Pancreas (tissue), 10 donors: ENCODE data around the gene CNR2. TPM values are rescaled to one million over a fixed set of nuclear protein-coding genes. Genes with fewer than 3 reads are reported as not detected.
A peak's percentile ranks its signal among the peaks of the same experiment; 100 is the strongest.
"Not testable (repeated sequence)": the region's sequence is repeated elsewhere in the genome, so short reads cannot be mapped to it uniquely, and the experiment has no call there.

Experiments
- ATAC-seq, 4 donors: fragments of 200-7000 bp; cut with Tn5 transposase; one replicate each; pipeline versions ENCODE4 v1.8.0 to v1.9.1; 2020; ENCODE audit warnings: mild to moderate bottlenecking in 4 of 4, moderate library complexity in 4 of 4
- DNase-seq, 6 donors: peaks; one replicate each; pipeline ENCODE4 v3.0.0-alpha.2; 2020
- FAIRE-seq: peaks from 2 replicates; lab custom pipeline; 2012; peaks lifted over from hg19 to GRCh38; lab: Jason Lieb, UNC
- H3K27ac ChIP-seq, 4 donors: fragments of 200-600 bp; sonication (generic); 1 replicate in 3 of 4; 2 replicates in 1 of 4; pipeline versions ENCODE4 v1.5.0 to v1.8.0; 2020
- H3K27me3 ChIP-seq, 4 donors: fragments of 200-600 bp; one replicate each; pipeline ENCODE4 v1.8.0; 2021
- H3K36me3 ChIP-seq, 3 donors: fragments of 200-600 bp; sonication (generic) in 1 of 3; one replicate each; pipeline versions ENCODE4 v1.5.0 to v1.8.0; 2020 to 2021
- H3K4me1 ChIP-seq, 3 donors: fragments of 200-600 bp; one replicate each; pipeline ENCODE4 v1.8.0; 2021
- H3K4me3 ChIP-seq, 4 donors: fragments of 200-600 bp; sonication (generic) in 2 of 4; one replicate each; pipeline versions ENCODE4 v1.5.0 to v1.8.0; 2020 to 2021
- H3K9me3 ChIP-seq, 4 donors: fragments of 200-600 bp; one replicate each; pipeline ENCODE4 v1.8.0; 2021
- CTCF ChIP-seq, 4 donors: fragments of 200-600 bp; sonication (generic) in 3 of 4; IDR thresholded peaks; one replicate each; pipeline versions ENCODE4 v1.5.0 to v1.8.0; 2021; ENCODE audit warnings: antibody characterized with exemption in 4 of 4
- WGBS, 2 donors: extraction: QIAGEN DNeasy Blood & Tissue Kit; methylation state at CpG; one replicate each; pipeline ENCODE4 v1.1.7; 2013; 5-methylcytosine and 5-hydroxymethylcytosine counted together
- intact Hi-C, 3 donors: fragments of 100-400 bp; cut with DNase I; formaldehyde crosslinking; loops; one replicate each; pipeline versions ENCODE4 v1.11.1 to v1.14.2; 2022
- polyA plus RNA-seq, 2 donors: library from polyadenylated mRNA; stranded (reverse); fragments of 200-250 nt; gene quantifications; one replicate each; pipeline ENCODE4 v1.2.3, GENCODE V29; 2013
- total RNA-seq, 6 donors: library from RNA; stranded (reverse); fragmentation: NEBNext Ultra II Directional in 4 of 6; extraction: Animal tissue kit (Norgen Biotek cat#: 25700) in 4 of 6; gene quantifications; one replicate each; pipeline versions ENCODE4 v1.2.1 to v1.2.4, GENCODE V29; 2021 to 2023
- donor health status: healthy with polysubstance abuse.
- donor health status: DM: no; HTN: no; CAD: no; lungs with moderate emphysema.
- donor health status: DM: no; HTN: no; CAD: no.
- donor health status: control.
- donor health status: control.
- donor health status: Bipolar disorder and iron deficiency.
- donor health status: DM: yes; HTN: yes; CAD: no.
- donor health status: DM: no; HTN: no; CAD: no.
- donor health status: DM: no; HTN: no; CAD: no.
- donor health status: DM: yes; HTN: yes; CAD: no.

The CNR2 gene
- total and polyA plus RNA-seq, 8 donors, result not detected

- FAIRE-seq, result no peak
- peaks cover 0 to 10% (median 0%) of the 10 kb centered on the region in 3 donors for H3K36me3 ChIP-seq
- peak overlapping the region in 2 of 4 donors; percentile 31 to 66 for H3K27ac ChIP-seq
- peaks cover 0 to 8% (median 0%) of the 10 kb centered on the region in 3 donors for H3K4me1 ChIP-seq
- peak overlapping the region; percentile 75 to 98 (median 87) for H3K4me3 ChIP-seq
- no peaks in the 10 kb centered on the region for H3K9me3 ChIP-seq
- no peak for DNase-seq
- WGBS, 2 donors, result 1 to 2% methylated on average over 15 to 17 of the region's 17 CpGs
- ATAC-seq, result peak in 2 of 4 donors; percentile 20 to 36
- no peaks in the 10 kb centered on the region for H3K27me3 ChIP-seq
- intact Hi-C loops, result loop anchor here in 1 of 3 donors (10.0 kb wide), 1 partner anchor 93 kb away; the partner anchor contains the start of gene PITHD1
- TF ChIP-seq CTCF (IDR thresholded peaks at IDR 0.05), result no peak
Observed at GRCh38 chr1:23867542-23867894, 45.6 kb downstream of the CNR2 start.

GRCh38 chr1:23865543-23865930, 47.6 kb downstream of the CNR2 start:
- intact Hi-C loops, result loop anchor here in 1 of 3 donors (10.0 kb wide), 1 partner anchor 91 kb away; the partner anchor contains the start of gene PITHD1
- WGBS, 2 donors, result 92 to 94% methylated on average over 4 of the region's 4 CpGs
- Histone ChIP-seq H3K27ac (no peak overlapping the region), H3K27me3 (no peaks in the 10 kb centered on the region), H3K9me3 (no peaks in the 10 kb centered on the region), H3K4me1 (peaks cover 0 to 8% (median 0%) of the 10 kb centered on the region in 3 donors), H3K4me3 (no peak overlapping the region), H3K36me3 (peaks cover 0 to 20% (median 0%) of the 10 kb centered on the region in 3 donors)
- DNase-seq, result peak in 1 of 6 donors; percentile 38
- no peak for TF ChIP-seq CTCF (IDR thresholded peaks at IDR 0.05)
- no peak for ATAC-seq
- FAIRE-seq, result no peak

GRCh38 chr1:23864801-23865542, 48.2 kb downstream of the CNR2 start:
- no peaks in the 10 kb centered on the region for H3K9me3 ChIP-seq
- 93% methylated on average over 13 of the region's 13 CpGs for WGBS, 2 donors
- intact Hi-C loops, result loop anchor here in 1 of 3 donors (10.0 kb wide), 1 partner anchor 90 kb away; the partner anchor contains the start of gene PITHD1
- ATAC-seq, result no peak
- no peak for FAIRE-seq
- no peaks in the 10 kb centered on the region for H3K27me3 ChIP-seq
- H3K36me3 ChIP-seq, result peaks cover 0 to 20% (median 0%) of the 10 kb centered on the region in 3 donors
- peaks cover 0 to 8% (median 0%) of the 10 kb centered on the region in 3 donors for H3K4me1 ChIP-seq
- H3K27ac ChIP-seq, result no peak overlapping the region
- H3K4me3 ChIP-seq, result no peak overlapping the region
- DNase-seq, result no peak
- no peak for TF ChIP-seq CTCF (IDR thresholded peaks at IDR 0.05)

GRCh38 chr1:23862640-23863039, 50.5 kb downstream of the CNR2 start:
- Histone ChIP-seq H3K27me3 (no peaks in the 10 kb centered on the region), H3K9me3 (no peaks in the 10 kb centered on the region), H3K4me3 (no peak overlapping the region), H3K4me1 (peaks cover 0 to 8% (median 0%) of the 10 kb centered on the region in 3 donors), H3K27ac (no peak overlapping the region), H3K36me3 (peaks cover 0 to 25% (median 0%) of the 10 kb centered on the region in 3 donors)
- TF ChIP-seq CTCF (IDR thresholded peaks at IDR 0.05), result no peak
- FAIRE-seq (no peak), ATAC-seq (no peak), DNase-seq (no peak)
- intact Hi-C loops, result loop anchor here in 1 of 3 donors (10.0 kb wide), 1 partner anchor 88 kb away; the partner anchor contains the start of gene PITHD1
- 82 to 87% methylated on average over 3 of the region's 3 CpGs for WGBS, 2 donors

GRCh38 chr1:23854568-23854967, 58.6 kb downstream of the CNR2 start:
- DNase-seq (no peak), FAIRE-seq (no peak), ATAC-seq (no peak)
- no peaks in the 10 kb centered on the region for H3K9me3 ChIP-seq
- intact Hi-C loops, result no loop called here
- no peak overlapping the region for H3K27ac ChIP-seq
- H3K27me3 ChIP-seq, result no peaks in the 10 kb centered on the region
- no peak overlapping the region for H3K4me3 ChIP-seq
- H3K4me1 ChIP-seq, result no peaks in the 10 kb centered on the region
- no peak for TF ChIP-seq CTCF (IDR thresholded peaks at IDR 0.05)
- 47 to 59% methylated on average over 2 of the region's 2 CpGs for WGBS, 2 donors
- peaks cover 0 to 4% (median 0%) of the 10 kb centered on the region in 3 donors for H3K36me3 ChIP-seq

- not testable (repeated sequence) for H3K36me3 ChIP-seq
Observed at GRCh38 chr1:23853124-23853523, 60.0 kb downstream of the CNR2 start.

GRCh38 chr1:23851406-23851805, 61.8 kb downstream of the CNR2 start:
- H3K4me3 ChIP-seq, FAIRE-seq, intact Hi-C loops, H3K9me3 ChIP-seq, ATAC-seq, H3K27me3 ChIP-seq, H3K4me1 ChIP-seq, DNase-seq, H3K27ac ChIP-seq: not testable (repeated sequence)
- peaks cover 0 to 13% (median 0%) of the 10 kb centered on the region in 3 donors for H3K36me3 ChIP-seq

More at GRCh38 chr1:23853124-23853523, 60.0 kb downstream of the CNR2 start:
- H3K9me3 ChIP-seq, intact Hi-C loops, H3K27ac ChIP-seq, ATAC-seq, FAIRE-seq, H3K27me3 ChIP-seq, H3K4me3 ChIP-seq, DNase-seq, H3K4me1 ChIP-seq: not testable (repeated sequence)
- WGBS, 2 donors, result 91 to 96% methylated on average over 8 to 27 of the region's 34 CpGs
